ENCODE results near the gene PKD1L1.

Gene PKD1L1

DNA sequence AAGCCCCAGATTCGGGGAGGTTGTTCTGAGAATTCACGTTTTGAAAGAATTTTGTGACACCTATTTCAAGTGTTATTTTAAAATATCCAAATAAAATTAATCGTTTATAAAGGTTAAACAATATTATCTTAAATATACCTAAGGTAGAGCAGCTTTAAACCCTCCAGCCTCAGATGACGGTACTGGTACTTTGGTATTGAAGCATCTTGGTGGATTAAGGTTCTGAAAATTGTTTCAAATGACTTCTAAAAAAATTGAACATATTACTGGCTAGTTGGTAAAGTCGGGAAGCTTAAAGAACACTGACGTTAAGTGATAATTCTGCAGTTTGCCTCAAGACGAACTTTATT, 31.5 kb upstream of the PKD1L1 start (continued):
- TF ChIP-seq ZNF8 (CRISPR knock-in tag; IDR thresholded peaks at IDR 0.05): no peak
- TF ChIP-seq, protein P1, sequence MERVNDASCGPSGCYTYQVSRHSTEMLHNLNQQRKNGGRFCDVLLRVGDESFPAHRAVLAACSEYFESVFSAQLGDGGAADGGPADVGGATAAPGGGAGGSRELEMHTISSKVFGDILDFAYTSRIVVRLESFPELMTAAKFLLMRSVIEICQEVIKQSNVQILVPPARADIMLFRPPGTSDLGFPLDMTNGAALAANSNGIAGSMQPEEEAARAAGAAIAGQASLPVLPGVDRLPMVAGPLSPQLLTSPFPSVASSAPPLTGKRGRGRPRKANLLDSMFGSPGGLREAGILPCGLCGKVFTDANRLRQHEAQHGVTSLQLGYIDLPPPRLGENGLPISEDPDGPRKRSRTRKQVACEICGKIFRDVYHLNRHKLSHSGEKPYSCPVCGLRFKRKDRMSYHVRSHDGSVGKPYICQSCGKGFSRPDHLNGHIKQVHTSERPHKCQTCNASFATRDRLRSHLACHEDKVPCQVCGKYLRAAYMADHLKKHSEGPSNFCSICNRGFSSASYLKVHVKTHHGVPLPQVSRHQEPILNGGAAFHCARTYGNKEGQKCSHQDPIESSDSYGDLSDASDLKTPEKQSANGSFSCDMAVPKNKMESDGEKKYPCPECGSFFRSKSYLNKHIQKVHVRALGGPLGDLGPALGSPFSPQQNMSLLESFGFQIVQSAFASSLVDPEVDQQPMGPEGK (CRISPR knock-in tag; IDR thresholded peaks at IDR 0.05; ENCODE audit: borderline replicate concordance): no peak
- TF ChIP-seq ESRRG (CRISPR knock-in tag; IDR thresholded peaks at IDR 0.05): no peak

DNA sequence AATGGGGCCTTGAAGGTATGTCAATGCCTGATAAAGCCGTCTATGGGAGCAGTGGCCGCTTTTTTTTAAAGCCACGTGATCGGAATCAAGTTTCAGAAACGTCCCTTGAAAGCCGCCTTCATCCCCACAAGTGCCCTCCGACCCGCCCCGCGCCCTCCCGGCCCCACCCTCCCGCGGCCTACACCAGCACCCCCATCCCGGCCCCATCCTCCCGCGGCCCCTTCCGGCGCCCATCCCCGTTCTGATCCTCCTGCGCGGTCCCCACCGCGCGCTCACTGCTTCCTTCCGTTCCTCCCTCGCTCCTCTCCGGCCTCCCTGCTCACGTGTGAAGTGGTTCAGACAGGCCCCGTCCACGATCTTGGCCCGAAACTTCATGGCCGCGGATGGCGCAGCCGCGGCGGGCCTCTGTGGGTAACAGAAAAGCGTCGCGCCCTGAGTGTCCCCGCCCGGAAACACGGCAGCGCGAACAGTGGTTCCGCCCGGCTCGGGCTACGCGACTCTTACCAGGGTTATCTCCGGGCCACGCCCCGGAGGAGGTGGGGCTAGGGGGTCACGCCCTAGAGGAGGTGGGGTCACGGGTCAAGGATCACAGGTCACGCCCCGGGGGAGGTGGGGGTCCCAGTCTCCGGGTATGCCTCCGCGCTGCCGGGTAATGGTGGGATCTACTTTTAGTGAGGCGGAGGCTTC, 31.0 kb upstream of the PKD1L1 start, which contains the start of gene HUS1:
Gene HUS1, minus strand, starts transcription at position 471 of the 687 bp plus-strand sequence. Its CDS starts 96 bp downstream, at position 375.
- peak; percentile 99 for ATAC-seq
- TF ChIP-seq, protein P2, sequence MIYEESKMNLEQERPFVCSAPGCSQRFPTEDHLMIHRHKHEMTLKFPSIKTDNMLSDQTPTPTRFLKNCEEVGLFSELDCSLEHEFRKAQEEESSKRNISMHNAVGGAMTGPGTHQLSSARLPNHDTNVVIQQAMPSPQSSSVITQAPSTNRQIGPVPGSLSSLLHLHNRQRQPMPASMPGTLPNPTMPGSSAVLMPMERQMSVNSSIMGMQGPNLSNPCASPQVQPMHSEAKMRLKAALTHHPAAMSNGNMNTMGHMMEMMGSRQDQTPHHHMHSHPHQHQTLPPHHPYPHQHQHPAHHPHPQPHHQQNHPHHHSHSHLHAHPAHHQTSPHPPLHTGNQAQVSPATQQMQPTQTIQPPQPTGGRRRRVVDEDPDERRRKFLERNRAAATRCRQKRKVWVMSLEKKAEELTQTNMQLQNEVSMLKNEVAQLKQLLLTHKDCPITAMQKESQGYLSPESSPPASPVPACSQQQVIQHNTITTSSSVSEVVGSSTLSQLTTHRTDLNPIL (CRISPR knock-in tag; IDR thresholded peaks at IDR 0.05; ENCODE audit: low read depth): no peak
- TF ChIP-seq ISL1 (CRISPR knock-in tag; IDR thresholded peaks at IDR 0.05) (0 out of 2 replicates have a peak, but pooled peaks have one; percentile 12), ZNF70 (CRISPR knock-in tag; IDR thresholded peaks at IDR 0.05) (no peak), BACH2 (CRISPR knock-in tag; IDR thresholded peaks at IDR 0.05; ENCODE audit: borderline replicate concordance) (0 out of 2 replicates have a peak, but pooled peaks have one; percentile 15), ZFP3 (CRISPR knock-in tag; IDR thresholded peaks at IDR 0.05) (peak; percentile 87), TCF4 (CRISPR knock-in tag; IDR thresholded peaks at IDR 0.05; ENCODE audit: borderline replicate concordance) (no peak; the same call in 1 of the 2 replicates), ZFP30 (CRISPR knock-in tag; IDR thresholded peaks at IDR 0.05) (no peak), TOX (CRISPR knock-in tag; IDR thresholded peaks at IDR 0.05; ENCODE audit: borderline replicate concordance) (no peak)
- TF ChIP-seq, protein P1 (CRISPR knock-in tag; IDR thresholded peaks at IDR 0.05; ENCODE audit: borderline replicate concordance): peak; percentile 53; the same call in 1 of the 2 replicates
- TF ChIP-seq, protein P3, sequence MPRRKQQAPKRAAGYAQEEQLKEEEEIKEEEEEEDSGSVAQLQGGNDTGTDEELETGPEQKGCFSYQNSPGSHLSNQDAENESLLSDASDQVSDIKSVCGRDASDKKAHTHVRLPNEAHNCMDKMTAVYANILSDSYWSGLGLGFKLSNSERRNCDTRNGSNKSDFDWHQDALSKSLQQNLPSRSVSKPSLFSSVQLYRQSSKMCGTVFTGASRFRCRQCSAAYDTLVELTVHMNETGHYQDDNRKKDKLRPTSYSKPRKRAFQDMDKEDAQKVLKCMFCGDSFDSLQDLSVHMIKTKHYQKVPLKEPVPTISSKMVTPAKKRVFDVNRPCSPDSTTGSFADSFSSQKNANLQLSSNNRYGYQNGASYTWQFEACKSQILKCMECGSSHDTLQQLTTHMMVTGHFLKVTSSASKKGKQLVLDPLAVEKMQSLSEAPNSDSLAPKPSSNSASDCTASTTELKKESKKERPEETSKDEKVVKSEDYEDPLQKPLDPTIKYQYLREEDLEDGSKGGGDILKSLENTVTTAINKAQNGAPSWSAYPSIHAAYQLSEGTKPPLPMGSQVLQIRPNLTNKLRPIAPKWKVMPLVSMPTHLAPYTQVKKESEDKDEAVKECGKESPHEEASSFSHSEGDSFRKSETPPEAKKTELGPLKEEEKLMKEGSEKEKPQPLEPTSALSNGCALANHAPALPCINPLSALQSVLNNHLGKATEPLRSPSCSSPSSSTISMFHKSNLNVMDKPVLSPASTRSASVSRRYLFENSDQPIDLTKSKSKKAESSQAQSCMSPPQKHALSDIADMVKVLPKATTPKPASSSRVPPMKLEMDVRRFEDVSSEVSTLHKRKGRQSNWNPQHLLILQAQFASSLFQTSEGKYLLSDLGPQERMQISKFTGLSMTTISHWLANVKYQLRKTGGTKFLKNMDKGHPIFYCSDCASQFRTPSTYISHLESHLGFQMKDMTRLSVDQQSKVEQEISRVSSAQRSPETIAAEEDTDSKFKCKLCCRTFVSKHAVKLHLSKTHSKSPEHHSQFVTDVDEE (CRISPR knock-in tag; IDR thresholded peaks at IDR 0.05): peak; percentile 76; the same call in 1 of the 2 replicates

DNA sequence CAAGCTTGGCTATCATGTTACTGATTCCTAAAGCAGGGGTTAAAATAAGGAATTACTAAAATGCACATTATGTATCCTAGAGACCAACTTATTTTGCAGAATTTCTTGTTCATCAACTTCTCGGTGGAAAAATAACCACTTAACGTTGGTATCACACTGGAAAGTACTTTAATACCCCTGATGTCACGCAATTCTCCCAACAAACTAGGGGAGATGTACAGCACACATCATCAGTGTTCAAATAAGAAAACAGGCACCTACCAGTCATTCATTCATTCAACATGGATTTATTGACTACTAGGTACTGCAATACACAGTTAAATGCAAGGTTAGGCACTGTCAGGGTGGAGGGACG, 30.5 kb upstream of the PKD1L1 start:
- ATAC-seq: no peak

DNA sequence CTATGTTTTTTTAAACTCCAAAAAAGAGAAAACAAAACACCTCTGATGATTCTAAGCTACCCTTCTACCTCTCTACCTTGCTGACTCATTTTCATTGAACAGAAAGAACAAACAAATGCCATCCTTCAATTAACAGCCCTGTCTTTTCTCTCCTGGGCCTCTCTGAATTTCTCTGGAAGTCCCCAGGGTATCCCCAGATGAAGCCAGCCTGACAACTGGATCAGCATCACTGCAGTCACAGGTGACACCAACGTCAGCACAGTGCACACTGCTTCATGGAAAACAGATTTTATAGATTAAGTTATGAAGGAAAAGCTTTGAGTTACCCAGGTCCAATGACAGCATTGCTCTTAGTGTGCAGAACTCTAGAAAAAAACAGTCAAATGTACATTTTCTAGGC, 25.5 kb upstream of the PKD1L1 start:
- no peak for ATAC-seq
- TF ChIP-seq CSDC2 (CRISPR knock-in tag; IDR thresholded peaks at IDR 0.05): no peak
- no peak for TF ChIP-seq RARB (CRISPR knock-in tag; IDR thresholded peaks at IDR 0.05)
- TF ChIP-seq, protein P4, sequence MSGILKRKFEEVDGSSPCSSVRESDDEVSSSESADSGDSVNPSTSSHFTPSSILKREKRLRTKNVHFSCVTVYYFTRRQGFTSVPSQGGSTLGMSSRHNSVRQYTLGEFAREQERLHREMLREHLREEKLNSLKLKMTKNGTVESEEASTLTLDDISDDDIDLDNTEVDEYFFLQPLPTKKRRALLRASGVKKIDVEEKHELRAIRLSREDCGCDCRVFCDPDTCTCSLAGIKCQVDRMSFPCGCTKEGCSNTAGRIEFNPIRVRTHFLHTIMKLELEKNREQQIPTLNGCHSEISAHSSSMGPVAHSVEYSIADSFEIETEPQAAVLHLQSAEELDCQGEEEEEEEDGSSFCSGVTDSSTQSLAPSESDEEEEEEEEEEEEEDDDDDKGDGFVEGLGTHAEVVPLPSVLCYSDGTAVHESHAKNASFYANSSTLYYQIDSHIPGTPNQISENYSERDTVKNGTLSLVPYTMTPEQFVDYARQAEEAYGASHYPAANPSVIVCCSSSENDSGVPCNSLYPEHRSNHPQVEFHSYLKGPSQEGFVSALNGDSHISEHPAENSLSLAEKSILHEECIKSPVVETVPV (CRISPR knock-in tag; IDR thresholded peaks at IDR 0.05): no peak
- TF ChIP-seq PPARA (CRISPR knock-in tag; IDR thresholded peaks at IDR 0.05; ENCODE audit: borderline replicate concordance): no peak
- TF ChIP-seq, protein P3 (CRISPR knock-in tag; IDR thresholded peaks at IDR 0.05): no peak
- no peak for TF ChIP-seq ZFP30 (CRISPR knock-in tag; IDR thresholded peaks at IDR 0.05)
- no peak for TF ChIP-seq ISL1 (CRISPR knock-in tag; IDR thresholded peaks at IDR 0.05)
- TF ChIP-seq ESRRG (CRISPR knock-in tag; IDR thresholded peaks at IDR 0.05): no peak
- TF ChIP-seq, protein P1 (CRISPR knock-in tag; IDR thresholded peaks at IDR 0.05; ENCODE audit: borderline replicate concordance): no peak
- TF ChIP-seq ZC3H10 (CRISPR knock-in tag; IDR thresholded peaks at IDR 0.05): no peak
- TF ChIP-seq ZFP3 (CRISPR knock-in tag; IDR thresholded peaks at IDR 0.05): no peak

More for the DNA sequence above, 30.5 kb upstream of the PKD1L1 start:
- TF ChIP-seq ESRRG (CRISPR knock-in tag; IDR thresholded peaks at IDR 0.05) (0 out of 2 replicates have a peak, but pooled peaks have one; percentile 9), ARNTL (CRISPR knock-in tag; IDR thresholded peaks at IDR 0.05; ENCODE audit: borderline replicate concordance, low read depth) (no peak)
